ENCODE measurements around the gene NSF.
"Not testable (repeated sequence)": the region's sequence is repeated elsewhere in the genome, so short reads cannot be mapped to it uniquely, and the experiment has no call there.

NSF gene

GRCh38 chr17:46590157-46591146, at the start of gene NSF:
Gene NSF, plus strand, starts transcription at chr17:46590669. Its CDS starts 107 bp downstream, at chr17:46590776.
- DNase-seq, result not testable (repeated sequence)

- not testable (repeated sequence) for DNase-seq
Observed at GRCh38 chr17:46548607-46549006, 41.9 kb upstream of the NSF start.

GRCh38 chr17:46559155-46559554, 31.3 kb upstream of the NSF start:
- DNase-seq, result not testable (repeated sequence)

GRCh38 chr17:46560048-46560447, 30.4 kb upstream of the NSF start:
- not testable (repeated sequence) for DNase-seq

- not testable (repeated sequence) for DNase-seq
Observed at GRCh38 chr17:46566284-46566683, 24.2 kb upstream of the NSF start.

- DNase-seq, result not testable (repeated sequence)
Observed at GRCh38 chr17:46566980-46567379, 23.5 kb upstream of the NSF start.

- DNase-seq, result not testable (repeated sequence)
Observed at GRCh38 chr17:46571796-46572195, 18.7 kb upstream of the NSF start.

GRCh38 chr17:46579083-46580075, 11.1 kb upstream of the NSF start, which contains the start of gene ARL17A:
Gene ARL17A, minus strand, starts transcription at chr17:46579691. Its CDS starts 3,369 bp downstream, at chr17:46576322.
- DNase-seq, result peak; percentile 59

- DNase-seq, result not testable (repeated sequence)
Observed at GRCh38 chr17:46580082-46580481, 10.4 kb upstream of the NSF start.

- DNase-seq, result not testable (repeated sequence)
Observed at GRCh38 chr17:46585444-46585843, 5.0 kb upstream of the NSF start.

- DNase-seq, result not testable (repeated sequence)
Observed at GRCh38 chr17:46591332-46591731, 863 bp downstream of the NSF start.

GRCh38 chr17:46598344-46598931, 8.0 kb downstream of the NSF start:
- DNase-seq, result not testable (repeated sequence)

GRCh38 chr17:46600767-46601166, 10.3 kb downstream of the NSF start:
- not testable (repeated sequence) for DNase-seq

- not testable (repeated sequence) for DNase-seq
Observed at GRCh38 chr17:46603125-46603524, 12.7 kb downstream of the NSF start.

- DNase-seq, result not testable (repeated sequence)
Observed at GRCh38 chr17:46611304-46611703, 20.8 kb downstream of the NSF start.

GRCh38 chr17:46613876-46614275, 23.4 kb downstream of the NSF start:
- DNase-seq, result not testable (repeated sequence)

- not testable (repeated sequence) for DNase-seq
Observed at GRCh38 chr17:46617121-46617520, 26.7 kb downstream of the NSF start.

GRCh38 chr17:46618975-46619374, 28.5 kb downstream of the NSF start:
- not testable (repeated sequence) for DNase-seq

GRCh38 chr17:46623790-46624189, 33.3 kb downstream of the NSF start:
- not testable (repeated sequence) for DNase-seq

- not testable (repeated sequence) for DNase-seq
Observed at GRCh38 chr17:46624726-46625125, 34.3 kb downstream of the NSF start.

- not testable (repeated sequence) for DNase-seq
Observed at GRCh38 chr17:46627452-46627851, 37.0 kb downstream of the NSF start.

GRCh38 chr17:46628753-46629436, 38.4 kb downstream of the NSF start:
- DNase-seq, result not testable (repeated sequence)

All from activated gamma-delta T cell treated with Interleukin-2 at 50 U/mL for 16 hours (primary cell).